Neural cell (in vitro differentiated cells): ENCODE data around the gene EPC2.

ENCODE experiments used
- CTCF ChIP-seq: fragments of 450-650 bp; IDR thresholded peaks from 2 replicates; pipeline ENCODE4 v1.5.1; 2014; ENCODE audit warnings: antibody characterized with exemption, mild to moderate bottlenecking, moderate library complexity; ENCODE audit not compliant: poor library complexity, severe bottlenecking
- POLR2AphosphoS5 ChIP-seq: IDR thresholded peaks from 2 replicates; pipeline ENCODE4 v1.6.1; 2012
- REST ChIP-seq: IDR thresholded peaks from 2 replicates; pipeline ENCODE4 v1.6.1; 2012; ENCODE audit warnings: borderline replicate concordance

- TF ChIP-seq REST = no peak
- no peak for TF ChIP-seq CTCF
- TF ChIP-seq POLR2AphosphoS5 = no peak
Measured at GRCh38 chr2:148770047-148770446, 125.5 kb downstream of the EPC2 start.
